COLO829 (cell line): ENCODE data around the gene CELA3B.
"Not testable (repeated sequence)": the region's sequence is repeated elsewhere in the genome, so short reads cannot be mapped to it uniquely, and the experiment has no call there.

Experiments used
- DNase-seq: peaks from one replicate; pipeline ENCODE4 v3.0.0; 2012; ENCODE audit warnings: low spot score

CELA3B gene

DNA sequence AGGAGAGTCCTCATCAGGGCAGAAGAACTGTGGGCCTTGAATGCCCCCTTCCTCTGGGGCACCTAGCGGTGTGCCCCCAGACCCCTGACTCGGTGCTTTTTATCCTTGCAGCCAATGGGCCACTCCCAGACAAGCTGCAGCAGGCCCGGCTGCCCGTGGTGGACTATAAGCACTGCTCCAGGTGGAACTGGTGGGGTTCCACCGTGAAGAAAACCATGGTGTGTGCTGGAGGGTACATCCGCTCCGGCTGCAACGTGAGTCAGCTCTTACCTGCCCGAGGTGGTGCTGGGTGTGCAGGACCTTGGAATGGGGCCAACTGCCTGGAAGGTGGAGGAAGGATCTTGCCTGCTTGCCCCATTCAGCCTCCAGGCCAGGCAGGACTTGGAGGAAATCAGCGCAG is 30.4 kb downstream of the CELA3B start:
- not testable (repeated sequence) for DNase-seq

DNA sequence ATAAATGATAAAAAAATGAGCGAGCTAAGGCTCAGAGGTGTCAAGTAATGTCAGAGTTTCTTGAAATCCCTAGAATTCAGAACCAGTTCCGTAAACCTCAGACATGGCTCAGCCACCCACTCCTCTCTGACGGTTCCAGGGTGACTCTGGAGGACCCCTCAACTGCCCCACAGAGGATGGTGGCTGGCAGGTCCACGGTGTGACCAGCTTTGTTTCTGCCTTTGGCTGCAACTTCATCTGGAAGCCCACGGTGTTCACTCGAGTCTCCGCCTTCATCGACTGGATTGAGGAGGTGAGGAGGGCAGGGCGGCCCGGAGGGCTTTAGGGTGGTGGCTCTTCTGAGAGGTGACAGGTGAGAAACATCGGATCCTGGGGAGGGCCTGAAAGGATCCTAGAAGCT is 32.7 kb downstream of the CELA3B start:
- DNase-seq: not testable (repeated sequence)

DNA sequence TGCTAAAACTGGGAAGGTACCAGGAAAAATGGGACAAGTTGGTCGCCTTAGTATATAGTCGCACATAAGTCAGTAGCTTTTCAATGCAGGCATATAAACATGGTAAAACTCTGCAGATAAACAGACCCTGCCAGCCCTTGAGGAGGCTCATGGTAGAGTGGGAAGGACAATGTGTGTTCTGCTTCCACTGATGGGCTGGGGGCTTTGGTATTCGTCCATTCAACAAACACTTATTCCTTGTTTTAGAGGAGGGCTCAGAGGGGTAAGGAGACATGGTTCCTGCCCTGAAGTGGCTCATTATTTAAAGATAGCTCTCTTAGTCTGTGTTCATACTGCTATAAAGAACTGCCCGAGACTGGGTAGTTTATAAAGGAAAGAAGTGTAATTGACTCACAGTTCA is 35.9 kb downstream of the CELA3B start:
- DNase-seq: not testable (repeated sequence)

DNA sequence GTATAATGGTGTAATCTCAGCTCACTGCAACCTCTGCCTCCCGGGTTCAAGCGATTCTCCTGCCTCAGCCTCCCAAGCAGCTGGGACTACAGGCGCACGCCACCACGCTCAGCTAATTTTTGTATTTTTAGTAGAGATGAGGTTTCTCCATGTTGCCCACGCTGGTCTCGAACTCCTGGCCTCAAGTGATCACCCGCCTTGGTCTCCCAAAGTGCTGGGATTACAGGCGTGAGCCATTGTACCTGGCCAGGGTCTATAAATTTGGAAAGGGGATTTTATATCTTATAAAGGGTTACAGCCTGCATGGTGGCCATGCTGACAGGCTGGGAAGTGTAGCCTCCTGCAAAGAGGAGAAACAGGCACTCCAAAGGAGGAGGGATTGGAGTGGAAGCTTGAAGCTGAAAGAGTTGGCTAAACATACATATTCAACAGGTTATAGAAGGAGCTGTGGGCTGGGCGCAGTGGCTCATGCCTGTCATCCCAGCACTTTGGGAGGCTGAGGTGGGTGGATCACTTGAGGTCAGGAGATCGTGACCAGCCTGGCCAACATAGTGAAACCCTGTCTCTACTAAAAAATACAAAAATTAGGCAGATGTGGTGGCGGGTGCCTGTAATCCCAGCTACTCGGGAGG is 37.9 kb downstream of the CELA3B start:
- not testable (repeated sequence) for DNase-seq

DNA sequence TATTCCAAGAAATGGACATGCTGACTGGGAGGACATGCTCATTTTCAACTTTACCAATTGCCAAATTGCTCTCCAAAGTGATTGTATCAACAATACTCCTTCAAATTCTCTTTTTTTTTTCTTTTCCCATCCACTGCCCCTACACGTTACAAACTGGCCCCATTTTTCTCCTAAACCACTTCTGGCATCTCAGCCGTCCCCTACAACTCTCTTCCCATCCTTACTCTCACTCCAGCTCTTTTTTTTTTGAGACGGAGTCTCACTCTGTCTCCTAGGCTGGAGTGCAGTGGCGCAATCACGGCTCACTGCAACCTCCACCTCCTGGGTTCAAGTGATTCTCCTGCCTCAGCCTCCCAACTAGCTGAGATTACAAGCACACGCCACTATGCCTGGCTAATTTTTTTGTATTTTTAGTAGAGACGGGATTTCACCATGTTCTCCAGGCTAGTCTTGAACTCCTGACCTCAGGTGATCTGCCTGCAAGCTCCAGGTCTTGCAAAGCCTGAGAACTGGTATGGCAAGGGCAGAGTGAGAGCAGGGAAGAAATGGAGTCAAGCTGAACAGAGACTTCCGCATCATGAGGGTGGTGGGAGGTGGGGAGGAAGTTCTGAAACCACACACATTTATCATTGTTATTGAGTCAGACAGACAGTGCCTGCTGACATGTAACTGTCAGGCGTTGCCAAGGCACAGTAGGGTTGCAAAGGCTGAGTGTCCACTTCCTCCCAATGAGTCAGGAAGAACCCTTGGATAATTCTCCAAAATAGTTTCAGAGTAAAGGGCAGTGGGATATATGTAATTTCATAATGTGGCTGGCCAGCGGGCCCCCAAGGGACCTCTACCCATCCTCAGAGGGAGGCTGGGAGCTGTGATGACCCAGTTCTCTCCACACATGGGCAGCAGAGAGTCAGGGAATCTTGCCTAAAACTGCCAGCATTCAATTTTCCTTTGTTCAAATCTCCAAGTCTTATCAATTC is 42.0 kb downstream of the CELA3B start:
- DNase-seq: peak; percentile 88

DNA sequence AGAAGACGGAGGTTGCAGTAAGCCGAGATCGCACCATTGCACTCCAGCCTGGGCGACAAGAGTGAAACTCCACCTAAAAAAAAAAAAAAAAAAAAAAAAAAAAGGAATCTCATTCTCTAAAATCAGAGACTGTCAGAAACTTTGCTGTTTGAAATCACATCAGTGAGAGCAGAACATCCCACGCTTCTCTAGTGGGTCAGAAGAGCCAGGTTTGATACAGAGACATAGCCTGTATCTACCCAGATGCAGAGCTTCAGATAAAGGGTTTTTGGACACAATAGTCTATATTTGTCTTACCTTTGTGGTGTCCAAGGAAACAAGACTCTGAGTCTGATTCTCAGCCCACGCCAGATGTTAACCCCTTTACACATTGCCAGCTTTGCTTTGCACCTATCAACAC is 44.2 kb downstream of the CELA3B start:
- DNase-seq: no peak

DNA sequence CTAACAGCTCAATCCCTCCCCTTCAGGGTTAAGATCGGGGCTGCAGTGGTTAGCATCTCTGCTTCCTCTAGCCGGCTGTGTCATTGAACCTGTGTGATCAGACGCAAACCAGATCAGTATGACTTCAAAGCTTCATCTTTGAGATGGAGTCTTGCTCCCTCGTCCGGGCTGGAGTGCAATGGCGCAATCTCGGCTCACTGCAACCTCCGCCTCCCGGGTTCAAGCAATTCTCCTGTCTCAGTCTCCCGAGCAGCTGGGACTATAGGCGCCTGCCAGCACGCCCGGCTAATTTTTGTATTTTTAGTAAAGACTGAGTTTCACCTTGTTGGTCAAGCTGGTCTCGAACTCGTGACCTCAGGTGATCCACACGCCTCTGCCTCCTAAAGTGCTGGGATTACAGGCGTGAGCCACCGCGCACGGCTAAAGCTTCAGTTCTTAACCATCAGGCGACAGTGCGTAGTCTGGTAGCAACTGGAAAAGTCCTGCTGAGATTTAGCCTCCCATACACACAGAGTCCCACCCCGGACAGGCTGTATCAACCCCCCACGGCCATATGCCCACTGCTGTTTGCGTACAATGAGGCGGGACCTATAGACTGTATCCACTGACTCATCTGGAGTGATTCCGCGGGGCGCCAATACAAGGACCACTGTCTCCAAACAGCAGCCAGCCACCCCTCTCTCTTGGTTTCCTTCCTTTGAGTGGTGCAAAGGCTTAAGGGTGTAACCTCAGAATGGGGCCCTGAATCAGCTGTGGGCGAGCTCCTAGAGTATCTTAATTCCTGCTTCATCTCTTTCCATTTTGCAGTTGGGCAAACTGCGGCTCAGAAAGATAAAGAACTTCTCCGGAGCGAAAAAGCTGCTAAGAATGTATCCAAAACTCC is 47.9 kb downstream of the CELA3B start:
- DNase-seq: peak; percentile 47

DNA sequence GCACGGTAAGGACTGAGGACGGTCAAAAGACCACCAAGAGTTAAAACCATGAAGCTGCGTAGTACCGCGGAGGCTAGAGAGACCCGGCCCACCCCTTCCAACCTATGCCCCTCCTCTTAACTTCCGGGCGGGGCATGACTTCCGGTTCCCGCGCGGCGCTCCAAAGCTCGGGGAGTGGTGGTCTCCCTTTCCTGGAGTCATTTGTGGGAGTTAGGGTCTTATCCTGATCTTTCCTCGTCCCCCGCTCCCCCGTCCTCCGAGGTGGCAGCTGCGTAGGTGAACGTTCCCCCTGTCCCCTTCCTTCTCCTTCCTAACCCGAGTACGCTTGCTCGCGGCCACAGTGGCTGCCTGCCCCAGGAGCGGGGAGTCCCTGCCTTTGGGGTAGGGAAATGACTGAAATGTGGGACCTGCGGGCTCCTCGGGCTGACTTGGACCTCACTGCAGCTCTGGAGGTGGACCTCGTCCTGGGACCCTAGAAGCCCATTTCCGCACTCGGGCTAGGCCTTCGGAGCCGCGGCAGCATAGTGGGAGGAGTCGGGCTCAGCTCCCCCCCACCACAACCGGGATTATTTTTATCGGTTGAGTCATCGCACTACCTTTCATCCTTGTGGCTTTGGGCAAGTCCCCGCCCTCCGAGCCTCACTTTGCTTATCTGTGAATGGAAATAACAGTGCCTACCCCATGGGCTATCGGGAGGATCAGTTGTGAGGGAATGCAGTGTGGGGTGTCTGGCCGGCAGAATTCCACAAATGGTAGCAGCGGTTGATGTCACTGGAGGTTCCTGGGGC is 48.7 kb downstream of the CELA3B start:
- peak; percentile 92 for DNase-seq

DNA sequence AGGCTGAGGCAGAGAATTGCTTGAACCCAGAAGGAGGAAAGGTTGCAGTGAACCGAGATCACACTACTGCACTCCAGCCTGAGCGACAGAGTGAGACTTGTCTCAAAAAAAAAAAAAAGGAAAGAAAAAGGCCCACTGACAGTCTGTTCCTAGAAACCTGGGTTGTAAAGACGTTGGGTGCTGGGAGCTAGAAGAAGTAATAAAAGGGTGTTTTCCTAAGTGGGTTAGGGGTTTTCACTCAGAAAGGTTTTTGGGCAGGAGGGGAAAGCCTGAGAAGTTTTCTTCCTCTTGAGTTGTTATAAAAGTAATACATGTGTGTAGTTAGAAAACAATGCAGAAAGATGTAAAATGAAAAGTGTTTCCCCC is 50.1 kb downstream of the CELA3B start:
- no peak for DNase-seq

DNA sequence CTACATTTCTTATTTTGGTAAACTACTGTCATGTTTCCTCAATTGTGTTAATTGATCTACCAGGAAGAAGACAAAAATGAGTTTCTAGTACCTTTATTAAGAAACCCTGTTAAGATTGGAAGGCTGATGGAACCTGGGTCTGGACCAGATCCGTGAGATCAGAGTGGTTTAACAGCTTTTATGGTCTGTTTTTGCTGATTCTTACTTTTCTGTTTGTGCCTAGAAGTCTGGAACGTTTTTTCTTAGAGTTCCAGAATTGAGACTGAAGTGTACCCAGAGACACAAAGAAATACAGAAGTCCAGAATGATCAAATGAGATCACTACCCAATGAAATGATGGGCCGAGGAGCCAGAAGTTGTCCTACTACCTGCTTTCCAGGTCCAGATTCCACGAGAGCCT is 53.2 kb downstream of the CELA3B start:
- DNase-seq: no peak

DNA sequence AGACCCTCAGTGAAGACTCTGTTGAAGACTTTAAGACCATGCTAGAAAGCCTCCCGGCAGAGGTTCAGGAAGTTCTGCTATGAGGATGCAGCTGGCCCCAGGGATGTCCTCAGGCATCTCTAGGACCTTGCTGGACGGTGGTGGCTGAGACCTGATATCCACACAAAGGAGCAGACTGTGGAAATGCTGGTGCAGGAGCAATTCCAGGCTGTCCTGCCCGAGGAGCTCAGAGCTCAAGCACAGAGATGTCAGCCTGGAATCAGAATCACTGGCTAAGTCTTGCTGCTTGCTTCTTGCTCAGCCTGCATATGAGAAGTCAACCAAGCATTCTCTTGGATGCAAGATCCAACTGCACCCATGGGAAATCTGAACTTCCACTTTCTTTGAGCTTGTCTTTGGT is 53.7 kb downstream of the CELA3B start:
- no peak for DNase-seq

DNA sequence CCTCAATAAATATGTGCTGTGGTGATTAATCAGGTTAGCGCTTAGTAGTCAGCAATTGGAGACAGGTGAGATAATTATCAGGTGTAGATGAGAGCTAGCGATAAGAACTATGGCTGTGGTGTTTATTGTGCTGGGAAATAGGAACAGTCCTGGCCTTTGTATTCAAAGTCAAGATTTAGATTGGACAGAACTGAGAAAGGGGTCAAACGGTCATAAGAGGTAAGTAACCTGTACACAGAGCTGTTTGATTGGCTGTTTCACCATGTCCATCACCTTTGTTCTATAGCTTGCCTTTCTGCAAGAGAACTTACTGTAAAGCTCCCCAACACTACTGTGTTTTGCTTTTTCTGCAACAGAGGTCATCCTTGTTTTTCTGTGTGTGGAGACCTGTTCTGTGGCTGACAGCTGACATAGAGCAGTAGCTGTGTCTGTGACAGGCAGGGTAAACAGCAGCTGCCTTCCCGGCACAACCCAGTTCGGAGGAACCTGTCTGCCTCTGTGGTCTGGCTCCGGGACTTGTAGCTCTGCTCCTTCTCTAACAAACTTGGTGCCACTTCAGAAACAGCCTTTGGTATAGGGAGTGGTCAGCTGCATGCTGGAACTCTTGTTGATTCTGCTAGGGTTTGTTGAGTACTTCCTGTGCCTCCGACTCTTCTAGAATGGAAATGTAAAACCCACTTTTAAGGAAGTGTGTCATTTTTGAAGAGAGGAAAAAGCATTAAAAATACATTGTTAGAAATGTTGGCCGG is 54.6 kb downstream of the CELA3B start:
- no peak for DNase-seq

DNA sequence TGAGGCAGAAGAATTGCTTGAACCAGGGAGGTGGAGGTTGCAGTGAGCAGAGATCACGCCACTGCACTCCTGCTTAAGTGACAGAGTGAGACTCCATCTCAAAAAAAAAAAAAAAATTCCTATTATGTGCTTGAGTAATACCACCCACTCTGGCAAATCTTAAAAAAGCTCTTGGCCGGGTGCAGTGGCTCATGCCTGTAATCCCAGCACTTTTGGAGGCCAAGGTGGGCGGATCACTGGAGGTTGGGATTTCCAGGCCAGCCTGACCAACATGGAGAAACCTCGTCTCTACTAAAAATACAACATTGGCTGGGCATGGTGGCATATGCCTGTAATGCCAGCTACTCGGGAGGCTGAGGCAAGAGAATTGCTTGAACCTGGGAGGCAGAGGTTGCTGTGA is 58.0 kb downstream of the CELA3B start:
- DNase-seq: not testable (repeated sequence)

DNA sequence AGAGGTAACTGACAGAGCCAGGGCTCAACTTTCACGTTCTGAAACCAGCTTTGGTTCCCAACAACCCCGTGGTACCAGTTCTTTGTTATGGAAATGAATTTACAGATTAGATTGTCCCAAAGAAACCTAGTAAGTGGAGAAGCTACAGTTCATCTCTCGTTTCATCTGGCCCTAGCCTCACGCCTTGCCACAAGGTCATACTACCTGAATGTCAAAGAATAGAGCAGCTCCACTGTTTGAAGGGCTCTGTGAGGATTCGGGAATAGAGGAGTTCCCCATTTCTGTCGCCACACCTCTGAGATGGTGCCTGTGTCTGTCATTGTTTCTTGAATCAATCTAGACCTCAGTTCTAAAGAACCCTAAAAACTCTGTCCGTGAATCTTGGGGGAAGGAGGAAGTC is 60.7 kb downstream of the CELA3B start:
- DNase-seq: no peak

DNA sequence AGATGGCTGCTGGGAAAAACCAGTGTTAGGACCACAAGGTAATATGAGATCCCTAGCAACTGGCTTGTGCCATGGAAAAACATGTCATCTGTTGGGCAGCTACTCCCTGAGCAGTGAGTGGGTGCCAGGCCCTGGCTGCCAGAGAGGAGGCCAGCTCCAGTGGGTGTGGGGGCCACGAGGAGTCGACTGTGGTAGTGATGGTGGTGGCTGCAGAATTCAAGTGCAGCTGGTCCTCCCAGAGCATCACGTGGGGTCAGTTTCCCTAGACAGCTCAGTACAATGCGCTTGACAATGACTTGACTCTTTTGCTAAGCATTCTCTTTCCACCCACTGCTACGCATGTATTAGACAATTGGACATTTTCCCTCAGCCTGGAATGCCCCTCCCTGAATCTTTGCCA is 61.2 kb downstream of the CELA3B start:
- no peak for DNase-seq
